ENCODE results near the gene BDKRB2. TPM values are rescaled to one million over a fixed set of nuclear protein-coding genes. Genes with fewer than 3 reads are reported as not detected.

BDKRB2 gene
- total and polyA plus RNA-seq, 2 of the 8 experiments (the other 6 are each of a cell fraction or from before 2014, with no cell fraction given), result 0.13 to 0.21 TPM

DNA sequence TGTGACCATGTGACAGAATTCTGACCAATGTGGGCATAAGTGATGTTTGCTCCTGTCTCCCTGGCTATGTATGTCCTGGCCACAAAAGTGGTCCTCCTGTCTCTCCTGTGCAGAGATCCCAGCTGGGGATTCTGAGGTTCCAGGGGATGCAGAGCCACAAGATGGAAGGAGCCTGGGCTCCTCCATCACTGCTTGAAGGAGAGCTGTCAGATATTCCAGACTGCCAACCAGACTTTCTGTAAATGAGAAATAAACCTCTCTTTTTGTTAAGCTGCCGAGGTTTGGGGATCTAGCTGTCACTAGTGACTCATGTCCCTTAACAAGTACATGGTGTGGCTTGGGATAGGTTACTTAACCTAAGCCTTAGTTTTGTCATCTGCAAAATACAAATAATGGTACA is 73.3 kb downstream of the BDKRB2 start:
- H3K23ac ChIP-seq (ENCODE audit: insufficient read length), result no peak overlapping the region
- no peaks in the 10 kb centered on the region for H3K79me1 ChIP-seq (ENCODE audit: low read depth, low read length)
- H3K4me1 ChIP-seq (replicated peaks in 1 of 4; ENCODE audit: control insufficient read depth in 3 of 4, insufficient read depth in 4 of 4, low read length in 3 of 4), result peaks cover 0 to 6% (median 2%) of the 10 kb centered on the region in 4 experiments; a peak in 2 of 7 replicates
- H4K20me1 ChIP-seq (replicated peaks in 1 of 2; ENCODE audit: control insufficient read depth in 1 of 2, insufficient read depth in 2 of 2, low read length in 2 of 2), result no peaks in the 10 kb centered on the region
- no peak overlapping the region for H3K4ac ChIP-seq (replicated peaks; ENCODE audit: insufficient read length, low read depth, low read length)
- FAIRE-seq (no peak), DNase-seq (ENCODE audit: low read depth in 1 of 2, low spot score in 2 of 2) (no peak)
- H2AFZ ChIP-seq (ENCODE audit: low read length), result no peak overlapping the region
- no peak overlapping the region for H3K56ac ChIP-seq (replicated peaks; ENCODE audit: insufficient read length, low read depth, low read length)
- CTCF ChIA-PET (ENCODE audit: partially characterized antibody), result interaction anchor here (0.7 to 12.6 kb wide), 5 partner anchors 12 to 174 kb away, joined by 3 to 268 read pairs (median 3); no protein-coding TSS in a partner anchor
- no peak overlapping the region for H2BK12ac ChIP-seq (ENCODE audit: low read depth, low read length)
- H3K9me3 ChIP-seq (ENCODE audit: insufficient read depth in 2 of 2, low read depth in 1 of 2, low read length in 1 of 2), result peaks cover 4 to 6% of the 10 kb centered on the region in 2 experiments; a peak in 3 of 4 replicates
- 91% methylated on average over 1 of the region's 1 CpG; no CpG with 5 or more reads in 1 of the 2 experiments for WGBS, 2 experiments (ENCODE audit: extremely low coverage in 1 of 2, insufficient coverage in 1 of 2, insufficient read length in 1 of 2, insufficient replicate concordance in 2 of 2, low coverage in 1 of 2, low lambda C conversion rate in 2 of 2, missing lambda C conversion rate in 1 of 2)
- no peak overlapping the region for H3K18ac ChIP-seq (ENCODE audit: extremely low read depth, low read length)
- no peaks in the 10 kb centered on the region for H3K27me3 ChIP-seq (replicated peaks in 1 of 4; ENCODE audit: control insufficient read depth in 3 of 4, extremely low read depth in 1 of 4, insufficient read depth in 3 of 4, low read length in 3 of 4)
- no peaks in the 10 kb centered on the region for H3K23me2 ChIP-seq (ENCODE audit: low read depth, low read length)
- H2BK120ac ChIP-seq (replicated peaks; ENCODE audit: low read depth, low read length), result no peak overlapping the region
- no peaks in the 10 kb centered on the region; a peak in 2 of 8 replicates for H3K36me3 ChIP-seq (ENCODE audit: control insufficient read depth in 2 of 4, insufficient read depth in 4 of 4, low read length in 3 of 4)
- no peak overlapping the region for H4K91ac ChIP-seq (replicated peaks; ENCODE audit: insufficient read length, low read length)
- H4K8ac ChIP-seq (ENCODE audit: extremely low read depth, insufficient read depth, low read length), result no peak overlapping the region
- POLR2A ChIA-PET (ENCODE audit: partially characterized antibody), result no interaction called here
- H3K79me2 ChIP-seq (ENCODE audit: control insufficient read depth in 1 of 2, insufficient read depth in 2 of 2, low read length in 2 of 2), result no peaks in the 10 kb centered on the region
- no peak overlapping the region for H4K5ac ChIP-seq (ENCODE audit: insufficient read length, low read depth, low read length)
- H3K27ac ChIP-seq (ENCODE audit: low read depth, low read length), result no peak overlapping the region
- no peak overlapping the region for H2BK20ac ChIP-seq (ENCODE audit: low read length)
- H2BK5ac ChIP-seq (ENCODE audit: low read depth, low read length), result no peak overlapping the region
- H3K4me2 ChIP-seq (ENCODE audit: insufficient read depth in 1 of 2, low read depth in 2 of 2, low read length in 2 of 2), result no peak overlapping the region
- H3K14ac ChIP-seq (ENCODE audit: insufficient read length), result no peak overlapping the region
- H2BK15ac ChIP-seq (ENCODE audit: low read length), result no peak overlapping the region
- no peak overlapping the region for H3K9ac ChIP-seq (replicated peaks in 1 of 4; ENCODE audit: extremely low read depth in 1 of 4, low read depth in 3 of 4, low read length in 3 of 4)
- H2AK5ac ChIP-seq (ENCODE audit: low read depth, low read length), result no peak overlapping the region
- no peak overlapping the region for H3K4me3 ChIP-seq (ENCODE audit: extremely low read depth in 1 of 4, insufficient read depth in 2 of 4, low read depth in 3 of 4, low read length in 4 of 4)
- TF ChIP-seq TAF1 (IDR thresholded peaks at IDR 0.05; ENCODE audit: low read depth, low read length) (no peak), KDM4A (IDR thresholded peaks at IDR 0.05; ENCODE audit: low read depth, low read length, severe bottlenecking) (no peak), HDAC6 (IDR thresholded peaks at IDR 0.05; ENCODE audit: low read depth, low read length) (no peak), BACH1 (IDR thresholded peaks at IDR 0.05; ENCODE audit: low read length) (no peak), NRF1 (IDR thresholded peaks at IDR 0.05; ENCODE audit: low read depth, low read length) (no peak), SIN3A (conservative IDR thresholded peaks at IDR 0.05 in 1 of 2, IDR thresholded peaks at IDR 0.05 in 1 of 2; ENCODE audit: low read depth in 1 of 2, low read length in 2 of 2) (no peak), SAP30 (IDR thresholded peaks at IDR 0.05; ENCODE audit: insufficient read depth, insufficient replicate concordance, low read length) (no peak), CBX5 (IDR thresholded peaks at IDR 0.05; ENCODE audit: low read depth, low read length) (no peak), CBX8 (IDR thresholded peaks at IDR 0.05; ENCODE audit: borderline replicate concordance, low read depth, low read length) (no peak), ZNF274 (IDR thresholded peaks at IDR 0.05; ENCODE audit: borderline replicate concordance, extremely low read depth, low read length) (no peak), ASH2L (IDR thresholded peaks at IDR 0.05; ENCODE audit: low read length) (no peak), JUN (IDR thresholded peaks at IDR 0.05; ENCODE audit: low read depth, low read length) (no peak), FOSL1 (IDR thresholded peaks at IDR 0.05; ENCODE audit: insufficient read depth, low read depth, low read length) (no peak)
- TF ChIP-seq, protein P1, sequence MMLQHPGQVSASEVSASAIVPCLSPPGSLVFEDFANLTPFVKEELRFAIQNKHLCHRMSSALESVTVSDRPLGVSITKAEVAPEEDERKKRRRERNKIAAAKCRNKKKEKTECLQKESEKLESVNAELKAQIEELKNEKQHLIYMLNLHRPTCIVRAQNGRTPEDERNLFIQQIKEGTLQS (IDR thresholded peaks at IDR 0.05; ENCODE audit: insufficient read depth, low read depth, low read length), result no peak

Data from H1 (cell line).